Mammary microvascular endothelial cell (primary cell): ENCODE data around the gene AGER. TPM values are rescaled to one million over a fixed set of nuclear protein-coding genes. Genes with fewer than 3 reads are reported as not detected.

Source experiments
- total RNA-seq: library from RNA; depleted of rRNA; stranded (reverse); fragments of >200 nt; gene quantifications from 2 replicates; pipeline ENCODE4 v1.2.3, GENCODE V29; 2015

The AGER gene
- 0.59 and 1.3 TPM in 2 replicates for total RNA-seq

GRCh38 chr6:32184084-32184640 lies at the start of gene AGER:
TSS of gene AGER (minus strand) at chr6:32184253. CDS start at chr6:32184222, 31 bp downstream.

DNA sequence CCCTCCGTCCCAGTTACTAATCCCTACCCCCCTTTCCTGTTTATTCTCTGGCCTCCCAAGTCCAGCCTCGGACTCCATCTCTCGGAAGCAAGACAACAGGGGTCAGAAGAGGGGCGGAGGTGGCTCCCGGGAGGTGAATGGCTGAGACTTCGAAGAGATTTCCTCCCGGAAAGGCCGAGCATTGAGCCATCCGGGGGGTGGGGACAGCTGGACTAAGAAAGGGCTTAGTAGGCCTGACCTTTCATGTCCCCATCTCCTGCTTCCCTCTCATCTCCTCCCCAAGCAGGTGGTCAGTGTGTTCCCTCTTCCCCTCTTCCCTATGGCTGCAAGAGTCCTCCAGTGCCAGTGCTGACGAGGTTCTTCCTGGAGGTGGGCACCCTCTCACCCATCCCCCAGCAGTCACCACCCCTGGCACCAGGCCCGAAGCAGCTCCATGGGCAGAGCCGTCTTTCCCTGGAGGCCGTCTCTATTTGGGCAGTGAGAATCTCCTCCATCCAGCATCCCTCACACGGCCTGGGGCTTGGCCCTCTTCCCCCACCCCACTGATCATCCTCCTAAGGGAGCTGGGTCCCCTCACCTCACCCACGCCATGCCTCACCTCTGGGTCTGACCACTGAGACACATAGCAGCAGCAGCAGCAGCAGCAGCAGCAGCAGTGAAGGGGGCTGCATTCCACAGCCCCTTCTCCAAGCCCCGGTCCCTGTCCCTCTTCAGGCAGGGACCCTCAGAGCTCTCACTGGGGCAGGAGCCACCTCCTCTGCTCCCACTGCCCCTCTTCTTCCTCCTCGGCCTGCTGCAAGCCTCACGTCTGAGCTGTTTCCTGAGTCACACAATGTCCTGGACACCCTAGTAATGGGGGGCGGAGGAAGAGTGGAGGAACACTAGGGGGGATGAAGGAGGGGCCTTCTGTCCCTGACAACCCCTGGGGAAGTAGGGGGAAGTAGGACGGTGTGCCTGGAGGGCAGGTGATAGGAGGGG lies 39.5 kb upstream of the AGER start, which contains the start of gene NOTCH4:
NOTCH4 (minus strand) TSS at position 810 of the 978 bp plus-strand sequence; CDS start at position 671, 139 bp downstream.

GRCh38 chr6:32192608-32193039 lies 8.6 kb upstream of the AGER start, which contains the start of gene GPSM3:
TSS of gene GPSM3 (minus strand) at chr6:32192643. CDS start at chr6:32192513, 130 bp downstream.

GRCh38 chr6:32190054-32190851 lies 6.2 kb upstream of the AGER start, which contains the start of gene PBX2:
TSS of gene PBX2 (minus strand) at chr6:32190202. CDS start at chr6:32189915, 287 bp downstream.

DNA sequence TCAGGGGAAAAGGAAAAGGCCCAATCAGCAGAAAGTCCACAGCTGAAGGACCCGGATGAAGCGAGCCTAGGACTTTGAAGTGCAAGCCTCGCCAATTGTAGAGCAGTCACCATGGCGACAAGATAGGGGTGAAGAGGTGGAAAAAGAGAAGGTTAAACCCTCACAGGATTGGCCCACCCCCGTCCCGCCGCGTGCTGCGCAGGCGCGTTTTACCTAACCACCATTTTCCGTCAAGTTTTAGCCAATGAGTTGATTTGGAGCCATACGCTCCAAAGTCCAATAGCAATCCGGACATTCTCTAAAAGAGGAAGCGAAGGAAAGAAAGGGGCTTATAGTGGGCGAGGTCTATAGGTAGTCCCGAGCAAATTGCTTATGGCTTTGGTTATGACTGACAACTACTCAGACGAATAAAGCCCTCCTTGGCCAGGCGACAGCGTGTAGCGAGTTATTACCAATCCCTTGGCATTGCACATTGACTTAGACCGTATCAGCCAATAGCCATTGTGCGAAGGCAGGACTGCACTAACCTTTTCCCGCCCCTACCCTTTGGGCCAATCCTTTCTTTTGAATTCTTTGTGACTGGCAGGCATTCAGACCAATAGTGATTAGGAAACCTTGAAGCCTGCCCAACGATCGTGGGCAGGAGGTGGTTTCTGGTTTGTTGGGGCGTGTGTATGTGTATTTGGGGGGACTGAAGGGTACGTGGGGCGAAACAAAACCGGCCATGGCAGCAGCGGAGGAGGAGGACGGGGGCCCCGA lies 6.1 kb downstream of the AGER start, which contains the start of gene RNF5:
RNF5 (plus strand) TSS at position 618 of the 759 bp plus-strand sequence; CDS start at position 725, 107 bp downstream.

GRCh38 chr6:32175711-32176475 lies 8.2 kb downstream of the AGER start, which contains the start of gene AGPAT1:
TSS of gene AGPAT1 (minus strand) at chr6:32176084. CDS start at chr6:32171496, 4,588 bp downstream.

DNA sequence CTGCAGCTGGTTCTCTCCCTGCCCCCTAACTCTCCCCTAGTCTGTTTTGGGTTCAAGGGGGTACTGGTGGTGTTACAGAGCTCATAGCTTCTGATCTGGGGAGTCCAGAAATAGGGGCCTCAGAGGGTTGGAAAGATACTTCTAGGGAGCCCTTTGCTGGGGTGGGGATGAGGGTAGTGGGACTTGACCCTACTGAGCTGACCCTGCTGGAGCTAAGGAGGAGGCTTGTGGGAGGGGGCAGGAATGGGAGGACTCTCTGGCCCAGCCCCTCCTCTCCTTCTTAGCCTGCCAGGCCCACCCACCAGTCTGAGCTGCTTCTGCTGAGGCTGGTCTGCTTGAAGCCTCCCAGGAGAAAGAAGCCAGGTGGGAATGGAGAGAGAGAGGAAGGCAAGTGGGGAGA lies 19.8 kb downstream of the AGER start, which contains the start of gene EGFL8:
EGFL8 (plus strand) TSS at position 301 of the 400 bp plus-strand sequence. CDS start 1,571 bp downstream, outside the sequence.

DNA sequence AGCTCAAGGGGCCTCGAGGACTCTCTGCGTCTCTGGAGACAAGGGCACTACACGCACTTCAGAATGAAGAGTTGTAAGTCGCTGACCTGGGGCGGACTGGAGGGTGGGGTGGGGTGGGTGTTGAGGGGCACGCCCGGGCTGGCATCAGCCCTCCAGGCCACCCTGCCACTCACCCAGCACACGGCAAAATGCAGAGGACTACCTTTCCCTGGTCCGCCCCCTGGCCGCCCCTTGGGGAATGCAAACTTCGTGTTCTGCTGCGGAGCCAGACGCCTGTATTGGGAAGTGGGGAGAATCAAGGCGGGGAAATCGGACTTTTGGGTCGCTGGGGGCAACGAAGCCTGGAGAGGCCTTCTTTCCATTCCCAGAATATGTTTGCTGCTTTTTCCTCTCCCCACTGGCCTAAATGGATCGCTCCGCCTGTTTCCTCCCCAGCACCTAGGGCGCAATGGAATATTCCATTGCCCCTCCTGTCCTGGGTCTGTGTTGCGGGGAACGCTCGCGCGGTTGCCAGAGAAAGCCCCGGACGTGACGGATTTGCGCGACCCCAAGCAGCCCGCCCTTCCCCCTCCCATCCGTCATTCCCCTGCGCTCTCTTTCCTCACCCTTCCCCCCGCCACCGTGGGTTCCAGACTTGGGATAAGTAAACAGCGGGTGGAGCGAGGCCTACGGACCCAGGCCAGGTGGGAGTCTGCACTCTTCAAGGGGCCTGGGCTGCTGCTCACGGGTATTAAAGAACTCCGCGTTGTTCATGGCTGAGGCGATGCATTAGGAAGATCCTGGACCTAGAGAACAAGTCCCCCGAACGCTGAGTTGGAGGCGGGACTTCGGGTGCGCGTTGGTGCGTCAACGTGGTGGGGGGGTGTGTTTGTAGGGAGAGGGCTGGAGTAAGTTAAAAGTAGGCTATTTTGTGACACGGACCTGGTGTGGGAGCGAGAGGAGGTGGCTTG lies 30.2 kb downstream of the AGER start, which contains the start of gene PPT2:
PPT2 (plus strand) TSS at position 578 of the 950 bp plus-strand sequence. CDS start 454 bp downstream, outside the sequence.

DNA sequence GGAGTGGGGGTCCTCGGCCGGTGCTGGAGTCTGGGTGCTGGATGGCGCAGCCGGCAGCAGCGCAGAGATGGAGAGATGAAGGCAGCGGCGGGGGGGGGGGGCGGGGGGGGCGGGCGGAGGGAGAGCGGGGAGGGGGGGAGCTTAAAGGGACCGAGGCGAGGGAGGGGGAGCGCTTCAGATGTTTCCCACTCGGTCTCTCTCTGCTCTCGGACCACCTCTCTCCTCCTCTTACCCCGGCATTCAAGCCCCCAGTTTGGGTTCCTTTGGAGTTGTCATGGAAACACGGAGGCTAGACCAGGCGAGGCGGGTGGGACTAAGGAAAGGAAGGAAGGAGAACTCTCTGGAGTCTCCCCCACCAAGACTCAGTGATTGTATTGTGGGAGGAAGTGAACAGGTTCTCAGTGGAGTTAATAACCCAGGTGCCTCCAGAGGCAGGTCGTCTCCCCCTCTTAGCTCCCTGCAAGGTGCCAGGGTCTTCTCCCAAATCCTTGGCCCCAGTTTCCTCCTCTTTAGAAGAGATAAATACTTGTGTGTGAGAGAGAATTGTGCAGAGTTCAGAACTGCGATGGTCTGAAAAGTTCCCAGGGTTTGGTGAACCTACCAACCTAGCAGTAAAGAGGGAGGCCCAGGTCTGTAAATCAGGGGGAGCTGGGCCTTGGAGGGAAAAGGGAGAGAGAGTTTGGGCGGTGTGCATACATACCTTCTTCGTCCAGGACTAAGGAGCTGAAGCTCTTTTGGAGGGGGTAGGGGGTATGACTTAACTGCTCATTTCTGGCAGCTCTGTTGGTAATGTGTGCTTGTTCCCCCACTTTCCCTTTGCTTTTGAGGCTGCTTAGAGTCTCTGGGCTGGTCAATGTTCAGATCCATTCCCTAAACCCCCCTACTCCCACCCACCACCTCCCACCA lies 31.9 kb downstream of the AGER start, which contains the start of gene PRRT1:
PRRT1 (minus strand) TSS at position 77 of the 906 bp plus-strand sequence. CDS start 112 bp downstream, outside the sequence.

Other genes starting within 250 kb of the AGER start
- gene CFB, start 238.2 kb downstream of the AGER start, total RNA-seq: 3.9 and 7.0 TPM in 2 replicates
- gene NELFE, start 225.3 kb downstream of the AGER start, total RNA-seq: 99.5 and 101 TPM in 2 replicates
- gene SKIC2, start 225.1 kb downstream of the AGER start, total RNA-seq: 38.9 and 44.7 TPM in 2 replicates
- 18.7 and 22.7 TPM in 2 replicates for gene DXO, start 212.1 kb downstream of the AGER start, total RNA-seq
- 0.53 and 1.3 TPM in 2 replicates for gene C4A, start 202.2 kb downstream of the AGER start, total RNA-seq
- gene C4B, start 169.5 kb downstream of the AGER start, total RNA-seq: 0.33 and 1.6 TPM in 2 replicates
- not detected in 2 replicates for gene CYP21A2, start 145.8 kb downstream of the AGER start, total RNA-seq
- gene TNXB, start 74.9 kb downstream of the AGER start, total RNA-seq: 2.5 and 3.3 TPM in 2 replicates
- gene ATF6B, start 56.0 kb downstream of the AGER start, total RNA-seq: 21.3 and 27.2 TPM in 2 replicates
- gene FKBPL, start 54.0 kb downstream of the AGER start, total RNA-seq: 3.3 and 5.1 TPM in 2 replicates
- not detected in 2 replicates for gene PRRT1, start 32.3 kb downstream of the AGER start, total RNA-seq
- gene PPT2, start 30.1 kb downstream of the AGER start, total RNA-seq: 14.4 and 22.5 TPM in 2 replicates
- 1.5 and 2.3 TPM in 2 replicates for gene EGFL8, start 19.7 kb downstream of the AGER start, total RNA-seq
- 29.4 and 31.0 TPM in 2 replicates for gene AGPAT1, start 8.2 kb downstream of the AGER start, total RNA-seq
- gene RNF5, start 5.8 kb downstream of the AGER start, total RNA-seq: 68.7 and 75.7 TPM in 2 replicates
- gene PBX2, start 5.9 kb upstream of the AGER start, total RNA-seq: 25.1 and 33.4 TPM in 2 replicates
- 17.0 and 20.5 TPM in 2 replicates for gene GPSM3, start 8.4 kb upstream of the AGER start, total RNA-seq
- 89.3 and 98.6 TPM in 2 replicates for gene NOTCH4, start 39.8 kb upstream of the AGER start, total RNA-seq
- gene TSBP1, start 187.7 kb upstream of the AGER start, total RNA-seq: not detected in 2 replicates
- gene BTNL2, start 222.9 kb upstream of the AGER start, total RNA-seq: not detected in 2 replicates